GM19468 (cell line): ENCODE results near the gene PRPF6.

Experiments used
- ATAC-seq: cut with Tn5 transposase; IDR thresholded peaks from one replicate; pipeline ENCODE4 v1.9.1; 2021; ENCODE audit warnings: mild to moderate bottlenecking, moderate library complexity, moderate number of reproducible peaks; ENCODE audit not compliant: unreplicated experiment; ENCODE audit errors: extremely low read depth

The PRPF6 gene

GRCh38 chr20:64044484-64045247 is 63.7 kb downstream of the PRPF6 start:
- ATAC-seq: no peak

GRCh38 chr20:64045346-64046011 is 64.5 kb downstream of the PRPF6 start:
- no peak for ATAC-seq

GRCh38 chr20:64047046-64047389 is 66.1 kb downstream of the PRPF6 start:
- ATAC-seq: no peak

GRCh38 chr20:64047968-64048401 is 67.1 kb downstream of the PRPF6 start:
- no peak for ATAC-seq

GRCh38 chr20:64048402-64049044 is 67.6 kb downstream of the PRPF6 start:
- ATAC-seq: no peak

GRCh38 chr20:64049060-64049877 is 68.3 kb downstream of the PRPF6 start, which contains the start of gene SOX18:
SOX18 (minus strand) TSS chr20:64049639; CDS start chr20:64049516, 123 bp downstream.
- no peak for ATAC-seq

- no peak for ATAC-seq
Observed at GRCh38 chr20:64049878-64050260, 68.9 kb downstream of the PRPF6 start.

GRCh38 chr20:64050261-64051032 is 69.5 kb downstream of the PRPF6 start:
- no peak for ATAC-seq

GRCh38 chr20:64051033-64051452 is 70.1 kb downstream of the PRPF6 start:
- ATAC-seq: no peak

GRCh38 chr20:64051561-64052325 is 70.8 kb downstream of the PRPF6 start:
- ATAC-seq: no peak

GRCh38 chr20:64052326-64052722 is 71.4 kb downstream of the PRPF6 start:
- ATAC-seq: no peak

- ATAC-seq: no peak
Observed at GRCh38 chr20:64052987-64053840, 72.3 kb downstream of the PRPF6 start.

- ATAC-seq: no peak
Observed at GRCh38 chr20:64053841-64054661, 73.1 kb downstream of the PRPF6 start.

- no peak for ATAC-seq
Observed at GRCh38 chr20:64055396-64055892, 74.5 kb downstream of the PRPF6 start.

GRCh38 chr20:64055893-64056638 is 75.1 kb downstream of the PRPF6 start:
- ATAC-seq: no peak

- no peak for ATAC-seq
Observed at GRCh38 chr20:64056639-64056888, 75.6 kb downstream of the PRPF6 start.
